NCI-H2227 (cell line): ENCODE data around the gene MTA1.
A peak's percentile ranks its signal among the peaks of the same experiment; 100 is the strongest.

Experiments used
- DNase-seq: peaks from one replicate; lab custom pipeline; 2025; ENCODE audit not compliant: unreplicated experiment; lab: John Stamatoyannopoulos, UW

The MTA1 gene

GRCh38 chr14:105386581-105387529 is 32.8 kb upstream of the MTA1 start:
- no peak for DNase-seq

GRCh38 chr14:105387530-105387922 is 32.1 kb upstream of the MTA1 start:
- DNase-seq: no peak

- DNase-seq: no peak
Measured at GRCh38 chr14:105388110-105388951, 31.3 kb upstream of the MTA1 start.

GRCh38 chr14:105388976-105389375 is 30.7 kb upstream of the MTA1 start:
- DNase-seq: no peak

GRCh38 chr14:105389534-105389933 is 30.1 kb upstream of the MTA1 start:
- DNase-seq: no peak

GRCh38 chr14:105389976-105390848 is 29.4 kb upstream of the MTA1 start:
- no peak for DNase-seq

GRCh38 chr14:105390849-105391500 is 28.7 kb upstream of the MTA1 start:
- no peak for DNase-seq

GRCh38 chr14:105391541-105391940 is 28.1 kb upstream of the MTA1 start:
- DNase-seq: no peak

GRCh38 chr14:105392131-105393090 is 27.2 kb upstream of the MTA1 start:
- no peak for DNase-seq

- no peak for DNase-seq
Measured at GRCh38 chr14:105393151-105393550, 26.5 kb upstream of the MTA1 start.

- DNase-seq: no peak
Measured at GRCh38 chr14:105394714-105395537, 24.7 kb upstream of the MTA1 start.

GRCh38 chr14:105395538-105395854 is 24.1 kb upstream of the MTA1 start:
- no peak for DNase-seq

- DNase-seq: no peak
Measured at GRCh38 chr14:105397350-105397931, 22.2 kb upstream of the MTA1 start.

GRCh38 chr14:105398044-105398725 is 21.4 kb upstream of the MTA1 start, which contains the start of gene TEX22:
TSS of gene TEX22 (plus strand) at chr14:105398538. CDS start at chr14:105399341, 803 bp downstream.
- DNase-seq: peak; percentile 91

GRCh38 chr14:105398726-105399465 is 20.7 kb upstream of the MTA1 start:
- DNase-seq: peak; percentile 81

GRCh38 chr14:105399466-105399775 is 20.2 kb upstream of the MTA1 start:
- no peak for DNase-seq

GRCh38 chr14:105400016-105400415 is 19.6 kb upstream of the MTA1 start:
- no peak for DNase-seq
